ENCODE data around the gene MKNK2.

MKNK2 gene

GRCh38 chr19:2043251-2043641, 7.8 kb downstream of the MKNK2 start:
- POLR2A ChIA-PET: interaction anchor here (0.7 to 2.0 kb wide), 4 partner anchors 8 to 63 kb away, joined by 3 to 14 read pairs (median 4); partner anchors contain the start of gene MKNK2
- no peaks in the 10 kb centered on the region for H3K27me3 ChIP-seq (replicated peaks in 2 of 5; ENCODE audit: control insufficient read depth in 4 of 5, insufficient read depth in 5 of 5, low read length in 4 of 5)
- peaks cover 2 to 81% (median 55%) of the 10 kb centered on the region in 4 experiments for H3K36me3 ChIP-seq (ENCODE audit: control insufficient read depth in 4 of 4, insufficient read depth in 4 of 4, low read length in 3 of 4)
- WGBS (ENCODE audit: insufficient coverage): 90% methylated on average over 9 of the region's 9 CpGs
- H3K4me3 ChIP-seq (ENCODE audit: control insufficient read depth in 1 of 7, extremely low read depth in 1 of 7, insufficient read depth in 4 of 7, low read depth in 2 of 7, low read length in 6 of 7): peak overlapping the region in 1 of 7 experiments; percentile 15
- H3K9me3 ChIP-seq (ENCODE audit: control extremely low read depth in 1 of 5, control insufficient read depth in 4 of 5, insufficient read depth in 2 of 5, low read depth in 1 of 5, low read length in 4 of 5): no peaks in the 10 kb centered on the region
- peaks cover 0 to 55% (median 38%) of the 10 kb centered on the region in 4 experiments for H3K4me1 ChIP-seq (ENCODE audit: control extremely low read depth in 1 of 4, control insufficient read depth in 4 of 4, insufficient read depth in 4 of 4, low read length in 3 of 4)
- H3K27ac ChIP-seq (ENCODE audit: insufficient read depth in 1 of 2, low read depth in 1 of 2, low read length in 2 of 2, poor library complexity in 1 of 2, severe bottlenecking in 2 of 2): no peak overlapping the region
- CTCF ChIA-PET: interaction anchor here (0.9 to 1.5 kb wide), 3 partner anchors 9 to 19 kb away, joined by 4 to 5 read pairs (median 4); no protein-coding TSS in a partner anchor
- no peak for DNase-seq

- DNase-seq: no peak
- peak overlapping the region in 6 of 7 experiments; percentile 10 to 65 (median 38) for H3K4me3 ChIP-seq (ENCODE audit: control insufficient read depth in 1 of 7, extremely low read depth in 1 of 7, insufficient read depth in 4 of 7, low read depth in 2 of 7, low read length in 6 of 7)
- peak overlapping the region; percentile 70 to 88 for H3K27ac ChIP-seq (ENCODE audit: insufficient read depth in 1 of 2, low read depth in 1 of 2, low read length in 2 of 2, poor library complexity in 1 of 2, severe bottlenecking in 2 of 2)
- H3K4me1 ChIP-seq (ENCODE audit: control extremely low read depth in 1 of 4, control insufficient read depth in 4 of 4, insufficient read depth in 4 of 4, low read length in 3 of 4): peaks cover 0 to 49% (median 34%) of the 10 kb centered on the region in 4 experiments
- H3K9me3 ChIP-seq (ENCODE audit: control extremely low read depth in 1 of 5, control insufficient read depth in 4 of 5, insufficient read depth in 2 of 5, low read depth in 1 of 5, low read length in 4 of 5): no peaks in the 10 kb centered on the region
- 29% methylated on average over 24 of the region's 29 CpGs for WGBS (ENCODE audit: insufficient coverage)
- H3K27me3 ChIP-seq (replicated peaks in 2 of 5; ENCODE audit: control insufficient read depth in 4 of 5, insufficient read depth in 5 of 5, low read length in 4 of 5): no peaks in the 10 kb centered on the region
- ChIA-PET CTCF (interaction anchor here (1.2 to 2.8 kb wide), 4 partner anchors 9 to 26 kb away, joined by 3 to 9 read pairs (median 4); no protein-coding TSS in a partner anchor), POLR2A (interaction anchor here (0.7 to 2.0 kb wide), 9 partner anchors 8 to 69 kb away, joined by 3 to 14 read pairs (median 4); partner anchors contain the start of gene MKNK2)
- peaks cover 2 to 78% (median 56%) of the 10 kb centered on the region in 4 experiments for H3K36me3 ChIP-seq (ENCODE audit: control insufficient read depth in 4 of 4, insufficient read depth in 4 of 4, low read length in 3 of 4)
Measured at GRCh38 chr19:2042485-2043250, 8.4 kb downstream of the MKNK2 start.

- no peaks in the 10 kb centered on the region for H3K9me3 ChIP-seq (ENCODE audit: control extremely low read depth in 1 of 5, control insufficient read depth in 4 of 5, insufficient read depth in 2 of 5, low read depth in 1 of 5, low read length in 4 of 5)
- DNase-seq: peak; percentile 96 to 99 (median 98)
- 15% methylated on average over 54 of the region's 77 CpGs for WGBS (ENCODE audit: insufficient coverage)
- peaks cover 2 to 71% (median 50%) of the 10 kb centered on the region in 4 experiments for H3K36me3 ChIP-seq (ENCODE audit: control insufficient read depth in 4 of 4, insufficient read depth in 4 of 4, low read length in 3 of 4)
- H3K4me3 ChIP-seq (ENCODE audit: control insufficient read depth in 1 of 7, extremely low read depth in 1 of 7, insufficient read depth in 4 of 7, low read depth in 2 of 7, low read length in 6 of 7): peak overlapping the region in 5 of 7 experiments; percentile 29 to 72 (median 54)
- H3K27ac ChIP-seq (ENCODE audit: insufficient read depth in 1 of 2, low read depth in 1 of 2, low read length in 2 of 2, poor library complexity in 1 of 2, severe bottlenecking in 2 of 2): peak overlapping the region; percentile 90 to 92
- ChIA-PET POLR2A (interaction anchor here (0.6 to 2.0 kb wide), 7 partner anchors 9 to 70 kb away, joined by 3 to 14 read pairs (median 4); partner anchors contain the start of gene MKNK2), CTCF (interaction anchor here (1.1 to 2.8 kb wide), 5 partner anchors 8 to 27 kb away, joined by 3 to 9 read pairs (median 3); no protein-coding TSS in a partner anchor)
- H3K27me3 ChIP-seq (replicated peaks in 2 of 5; ENCODE audit: control insufficient read depth in 4 of 5, insufficient read depth in 5 of 5, low read length in 4 of 5): no peaks in the 10 kb centered on the region
- peaks cover 0 to 46% (median 34%) of the 10 kb centered on the region in 4 experiments for H3K4me1 ChIP-seq (ENCODE audit: control extremely low read depth in 1 of 4, control insufficient read depth in 4 of 4, insufficient read depth in 4 of 4, low read length in 3 of 4)
Measured at GRCh38 chr19:2041683-2042484, 9.2 kb downstream of the MKNK2 start.

GRCh38 chr19:2041433-2041682, 9.7 kb downstream of the MKNK2 start:
- WGBS (ENCODE audit: insufficient coverage): 83% methylated on average over 4 of the region's 6 CpGs
- H3K27ac ChIP-seq (ENCODE audit: insufficient read depth in 1 of 2, low read depth in 1 of 2, low read length in 2 of 2, poor library complexity in 1 of 2, severe bottlenecking in 2 of 2): peak overlapping the region; percentile 90 to 92
- no peaks in the 10 kb centered on the region for H3K27me3 ChIP-seq (replicated peaks in 2 of 5; ENCODE audit: control insufficient read depth in 4 of 5, insufficient read depth in 5 of 5, low read length in 4 of 5)
- ChIA-PET POLR2A (interaction anchor here (2.0 kb wide), 1 partner anchor 9 kb away, joined by 14 read pairs; the partner anchor contains the start of gene MKNK2), CTCF (interaction anchor here (1.1 to 2.8 kb wide), 3 partner anchors 9 to 13 kb away, joined by 3 to 9 read pairs (median 3); no protein-coding TSS in a partner anchor)
- no peak for DNase-seq
- H3K36me3 ChIP-seq (ENCODE audit: control insufficient read depth in 4 of 4, insufficient read depth in 4 of 4, low read length in 3 of 4): peaks cover 2 to 66% (median 46%) of the 10 kb centered on the region in 4 experiments
- no peaks in the 10 kb centered on the region for H3K9me3 ChIP-seq (ENCODE audit: control extremely low read depth in 1 of 5, control insufficient read depth in 4 of 5, insufficient read depth in 2 of 5, low read depth in 1 of 5, low read length in 4 of 5)
- H3K4me1 ChIP-seq (ENCODE audit: control extremely low read depth in 1 of 4, control insufficient read depth in 4 of 4, insufficient read depth in 4 of 4, low read length in 3 of 4): peaks cover 0 to 46% (median 34%) of the 10 kb centered on the region in 4 experiments
- H3K4me3 ChIP-seq (ENCODE audit: control insufficient read depth in 1 of 7, extremely low read depth in 1 of 7, insufficient read depth in 4 of 7, low read depth in 2 of 7, low read length in 6 of 7): peak overlapping the region in 4 of 7 experiments; percentile 29 to 72 (median 56)

- DNase-seq: no peak
- Histone ChIP-seq H3K27ac (ENCODE audit: insufficient read depth in 1 of 2, low read depth in 1 of 2, low read length in 2 of 2, poor library complexity in 1 of 2, severe bottlenecking in 2 of 2) (peak overlapping the region; percentile 90 to 92), H3K36me3 (ENCODE audit: control insufficient read depth in 4 of 4, insufficient read depth in 4 of 4, low read length in 3 of 4) (peaks cover 2 to 61% (median 41%) of the 10 kb centered on the region in 4 experiments), H3K4me3 (ENCODE audit: control insufficient read depth in 1 of 7, extremely low read depth in 1 of 7, insufficient read depth in 4 of 7, low read depth in 2 of 7, low read length in 6 of 7) (peak overlapping the region in 2 of 7 experiments; percentile 29 to 72), H3K27me3 (replicated peaks in 2 of 5; ENCODE audit: control insufficient read depth in 4 of 5, insufficient read depth in 5 of 5, low read length in 4 of 5) (no peaks in the 10 kb centered on the region), H3K4me1 (ENCODE audit: control extremely low read depth in 1 of 4, control insufficient read depth in 4 of 4, insufficient read depth in 4 of 4, low read length in 3 of 4) (peaks cover 0 to 46% (median 34%) of the 10 kb centered on the region in 4 experiments), H3K9me3 (ENCODE audit: control extremely low read depth in 1 of 5, control insufficient read depth in 4 of 5, insufficient read depth in 2 of 5, low read depth in 1 of 5, low read length in 4 of 5) (no peaks in the 10 kb centered on the region)
- POLR2A ChIA-PET: interaction anchor here (0.6 kb wide), 1 partner anchor 54 kb away, joined by 3 read pairs; no protein-coding TSS in a partner anchor
- CTCF ChIA-PET: interaction anchor here (1.1 to 2.8 kb wide), 4 partner anchors 9 to 21 kb away, joined by 3 to 9 read pairs (median 3); no protein-coding TSS in a partner anchor
- WGBS (ENCODE audit: insufficient coverage): 91% methylated on average over 26 of the region's 28 CpGs
Measured at GRCh38 chr19:2040647-2041432, 10.2 kb downstream of the MKNK2 start.
